Subcutaneous abdominal adipose tissue (tissue), 5 donors: ENCODE data around the gene EFCAB5.
A peak's percentile ranks its signal among the peaks of the same experiment; 100 is the strongest.

ENCODE experiments used
- H3K27ac ChIP-seq: one replicate; pipeline ENCODE4 v1.7.0; 2013; ENCODE audit warnings: low read depth, mild to moderate bottlenecking, inconsistent platforms, low read length, moderate library complexity
- H3K27me3 ChIP-seq, 5 donors: one replicate each; pipeline ENCODE4 v1.7.0; 2013; ENCODE audit warnings: low read length in 5 of 5, inconsistent platforms in 1 of 5; ENCODE audit not compliant: control insufficient read depth in 5 of 5, insufficient read depth in 4 of 5
- H3K36me3 ChIP-seq, 5 donors: one replicate each; pipeline ENCODE4 v1.7.0; 2013; ENCODE audit warnings: low read length in 5 of 5; ENCODE audit not compliant: control insufficient read depth in 5 of 5, insufficient read depth in 5 of 5
- H3K4me1 ChIP-seq, 5 donors: one replicate each; pipeline ENCODE4 v1.7.0; 2013; ENCODE audit warnings: low read length in 5 of 5, mild to moderate bottlenecking in 3 of 5, moderate library complexity in 1 of 5; ENCODE audit not compliant: control insufficient read depth in 5 of 5, insufficient read depth in 5 of 5
- H3K4me3 ChIP-seq, 5 donors: one replicate each; pipeline ENCODE4 v1.7.0; 2013; ENCODE audit warnings: low read length in 5 of 5, low read depth in 1 of 5
- H3K9ac ChIP-seq, 5 donors: one replicate each; pipeline ENCODE4 v1.7.0; 2013; ENCODE audit warnings: low read length in 5 of 5, mild to moderate bottlenecking in 4 of 5, moderate library complexity in 3 of 5
- H3K9me3 ChIP-seq, 5 donors: one replicate each; pipeline ENCODE4 v1.7.0; 2013; ENCODE audit warnings: low read length in 5 of 5; ENCODE audit not compliant: control insufficient read depth in 5 of 5
- donor health status: healthy.
- donor health status: healthy.
- donor health status: healthy.
- donor health status: healthy.
- donor health status: healthy.

EFCAB5 gene

GRCh38 chr17:29914819-29915537 lies 26.5 kb upstream of the EFCAB5 start:
- H3K9ac ChIP-seq, result no peak overlapping the region
- no peak overlapping the region for H3K27ac ChIP-seq
- H3K27me3 ChIP-seq, result no peaks in the 10 kb centered on the region
- no peaks in the 10 kb centered on the region for H3K9me3 ChIP-seq
- H3K36me3 ChIP-seq, result no peaks in the 10 kb centered on the region
- H3K4me3 ChIP-seq, result no peak overlapping the region
- peaks cover 0 to 4% (median 0%) of the 10 kb centered on the region in 5 donors for H3K4me1 ChIP-seq

GRCh38 chr17:29918016-29918415 lies 23.4 kb upstream of the EFCAB5 start:
- Histone ChIP-seq H3K27ac (no peak overlapping the region), H3K4me3 (no peak overlapping the region), H3K27me3 (no peaks in the 10 kb centered on the region), H3K4me1 (no peaks in the 10 kb centered on the region), H3K9me3 (no peaks in the 10 kb centered on the region), H3K9ac (no peak overlapping the region), H3K36me3 (no peaks in the 10 kb centered on the region)

GRCh38 chr17:29918922-29919856 lies 22.2 kb upstream of the EFCAB5 start:
- H3K27ac ChIP-seq, result no peak overlapping the region
- no peaks in the 10 kb centered on the region for H3K36me3 ChIP-seq
- no peak overlapping the region for H3K4me3 ChIP-seq
- no peaks in the 10 kb centered on the region for H3K27me3 ChIP-seq
- H3K9me3 ChIP-seq, result no peaks in the 10 kb centered on the region
- no peak overlapping the region for H3K9ac ChIP-seq
- H3K4me1 ChIP-seq, result no peaks in the 10 kb centered on the region

GRCh38 chr17:29924786-29925185 lies 16.6 kb upstream of the EFCAB5 start:
- Histone ChIP-seq H3K36me3 (no peaks in the 10 kb centered on the region), H3K27ac (no peak overlapping the region), H3K4me3 (no peak overlapping the region), H3K27me3 (no peaks in the 10 kb centered on the region), H3K4me1 (peaks cover 0 to 18% (median 14%) of the 10 kb centered on the region in 5 donors), H3K9ac (no peak overlapping the region), H3K9me3 (no peaks in the 10 kb centered on the region)

GRCh38 chr17:29927546-29927945 lies 13.9 kb upstream of the EFCAB5 start:
- Histone ChIP-seq H3K27me3 (no peaks in the 10 kb centered on the region), H3K27ac (no peak overlapping the region), H3K4me1 (peaks cover 0 to 31% (median 30%) of the 10 kb centered on the region in 5 donors), H3K9ac (no peak overlapping the region), H3K9me3 (no peaks in the 10 kb centered on the region), H3K4me3 (no peak overlapping the region), H3K36me3 (no peaks in the 10 kb centered on the region)

- H3K9ac ChIP-seq, result peak overlapping the region; percentile 71 to 92 (median 89)
- peak overlapping the region; percentile 87 to 98 (median 98) for H3K4me3 ChIP-seq
- H3K27ac ChIP-seq, result peak overlapping the region; percentile 90
- peaks cover 0 to 31% (median 30%) of the 10 kb centered on the region in 5 donors for H3K4me1 ChIP-seq
- no peaks in the 10 kb centered on the region for H3K36me3 ChIP-seq
- H3K9me3 ChIP-seq, result no peaks in the 10 kb centered on the region
- no peaks in the 10 kb centered on the region for H3K27me3 ChIP-seq
Observed at GRCh38 chr17:29929006-29929532, 12.4 kb upstream of the EFCAB5 start.

GRCh38 chr17:29929533-29930408 lies 11.7 kb upstream of the EFCAB5 start, which contains the start of gene SSH2:
SSH2 (minus strand) TSS chr17:29930228; CDS start chr17:29930000, 228 bp downstream.
- H3K9me3 ChIP-seq, result no peaks in the 10 kb centered on the region
- H3K27ac ChIP-seq, result peak within 1 kb of the TSS; percentile 90
- H3K36me3 ChIP-seq, result no peaks in the 10 kb centered on the region
- H3K4me1 ChIP-seq, result peaks cover 0 to 31% (median 30%) of the 10 kb centered on the region in 5 donors
- H3K9ac ChIP-seq, result peak within 1 kb of the TSS; percentile 71 to 92 (median 89)
- peak within 1 kb of the TSS; percentile 87 to 98 (median 98) for H3K4me3 ChIP-seq
- H3K27me3 ChIP-seq, result no peaks in the 10 kb centered on the region

GRCh38 chr17:29930409-29931010 lies 10.9 kb upstream of the EFCAB5 start:
- Histone ChIP-seq H3K9ac (peak overlapping the region; percentile 14 to 92 (median 76)), H3K9me3 (no peaks in the 10 kb centered on the region), H3K36me3 (no peaks in the 10 kb centered on the region), H3K27me3 (no peaks in the 10 kb centered on the region), H3K27ac (peak overlapping the region; percentile 90), H3K4me3 (peak overlapping the region; percentile 76 to 98 (median 98)), H3K4me1 (peaks cover 0 to 31% (median 30%) of the 10 kb centered on the region in 5 donors)
